ENCODE measurements around the gene PPIB. TPM values are rescaled to one million over a fixed set of nuclear protein-coding genes. Genes with fewer than 3 reads are reported as not detected.

PPIB gene
- polyA plus RNA-seq, 1 donor (not counting 4 experiments of a cell fraction or from before 2014, with no cell fraction given) = 544 TPM

GRCh38 chr15:64163659-64164362 lies 989 bp upstream of the PPIB start:
- peaks cover 9% of the 10 kb centered on the region for H4K20me1 ChIP-seq (ENCODE audit: control insufficient read depth, extremely low read depth, insufficient read depth, low read length)
- H3K27me3 ChIP-seq (ENCODE audit: control insufficient read depth, extremely low read depth, insufficient read depth, low read length) = no peaks in the 10 kb centered on the region
- H3K9me3 ChIP-seq (ENCODE audit: control insufficient read depth, low read depth, low read length) = no peaks in the 10 kb centered on the region
- H3K4me2 ChIP-seq (ENCODE audit: control insufficient read depth, extremely low read depth, insufficient read depth, low read depth, low read length) = peak overlapping the region; percentile 78
- H3K9me1 ChIP-seq (ENCODE audit: control insufficient read depth, extremely low read depth, insufficient read depth, low read length) = peaks cover 2% of the 10 kb centered on the region
- H3K4me1 ChIP-seq (ENCODE audit: control insufficient read depth, extremely low read depth, insufficient read depth, low read length) = peaks cover 25% of the 10 kb centered on the region
- DNase-seq (ENCODE audit: low read depth, low spot score) (no peak), FAIRE-seq (no peak)
- H3K27ac ChIP-seq (ENCODE audit: control insufficient read depth, insufficient read depth, low read length) = peak overlapping the region; percentile 36
- TF ChIP-seq, protein P1, sequence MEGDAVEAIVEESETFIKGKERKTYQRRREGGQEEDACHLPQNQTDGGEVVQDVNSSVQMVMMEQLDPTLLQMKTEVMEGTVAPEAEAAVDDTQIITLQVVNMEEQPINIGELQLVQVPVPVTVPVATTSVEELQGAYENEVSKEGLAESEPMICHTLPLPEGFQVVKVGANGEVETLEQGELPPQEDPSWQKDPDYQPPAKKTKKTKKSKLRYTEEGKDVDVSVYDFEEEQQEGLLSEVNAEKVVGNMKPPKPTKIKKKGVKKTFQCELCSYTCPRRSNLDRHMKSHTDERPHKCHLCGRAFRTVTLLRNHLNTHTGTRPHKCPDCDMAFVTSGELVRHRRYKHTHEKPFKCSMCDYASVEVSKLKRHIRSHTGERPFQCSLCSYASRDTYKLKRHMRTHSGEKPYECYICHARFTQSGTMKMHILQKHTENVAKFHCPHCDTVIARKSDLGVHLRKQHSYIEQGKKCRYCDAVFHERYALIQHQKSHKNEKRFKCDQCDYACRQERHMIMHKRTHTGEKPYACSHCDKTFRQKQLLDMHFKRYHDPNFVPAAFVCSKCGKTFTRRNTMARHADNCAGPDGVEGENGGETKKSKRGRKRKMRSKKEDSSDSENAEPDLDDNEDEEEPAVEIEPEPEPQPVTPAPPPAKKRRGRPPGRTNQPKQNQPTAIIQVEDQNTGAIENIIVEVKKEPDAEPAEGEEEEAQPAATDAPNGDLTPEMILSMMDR (optimal IDR thresholded peaks at IDR 0.05 in 1 of 3, IDR thresholded peaks at IDR 0.05 in 1 of 3, conservative IDR thresholded peaks at IDR 0.05 in 1 of 3; ENCODE audit: extremely low read depth in 1 of 3, insufficient read depth in 2 of 3, low read length in 3 of 3) = no peak
- peaks cover 17 to 24% of the 10 kb centered on the region in 2 experiments for H3K36me3 ChIP-seq (ENCODE audit: control insufficient read depth in 2 of 2, extremely low read depth in 1 of 2, insufficient read depth in 2 of 2, low read length in 2 of 2)
- dilution Hi-C loops (cut with MboI; ENCODE audit: extremely low pct_ligation_motif_present, low sequenced_read_pairs) = no loop called here
- peaks cover 31% of the 10 kb centered on the region for H3K79me2 ChIP-seq (ENCODE audit: control insufficient read depth, insufficient read depth, low read length)
- H3K4me3 ChIP-seq (ENCODE audit: control insufficient read depth in 2 of 3, extremely low read depth in 1 of 3, insufficient read depth in 2 of 3, low read depth in 1 of 3, low read length in 3 of 3) = peak overlapping the region; percentile 1 to 43 (median 42)
- H3K9ac ChIP-seq (ENCODE audit: control insufficient read depth, extremely low read depth, insufficient read depth, low read length) = peak overlapping the region; percentile 38
- peak overlapping the region; percentile 68 for H2AFZ ChIP-seq (ENCODE audit: control insufficient read depth, low read length)

GRCh38 chr15:64162478-64162868 lies 349 bp downstream of the PPIB start:
- H3K79me2 ChIP-seq (ENCODE audit: control insufficient read depth, insufficient read depth, low read length) = peaks cover 42% of the 10 kb centered on the region
- dilution Hi-C loops (cut with MboI; ENCODE audit: extremely low pct_ligation_motif_present, low sequenced_read_pairs) = no loop called here
- peak overlapping the region; percentile 100 for H3K4me2 ChIP-seq (ENCODE audit: control insufficient read depth, extremely low read depth, insufficient read depth, low read depth, low read length)
- H2AFZ ChIP-seq (ENCODE audit: control insufficient read depth, low read length) = peak overlapping the region; percentile 61
- peak overlapping the region; percentile 92 for H3K27ac ChIP-seq (ENCODE audit: control insufficient read depth, insufficient read depth, low read length)
- H3K9me1 ChIP-seq (ENCODE audit: control insufficient read depth, extremely low read depth, insufficient read depth, low read length) = peaks cover 2% of the 10 kb centered on the region
- peaks cover 21 to 37% of the 10 kb centered on the region in 2 experiments for H3K36me3 ChIP-seq (ENCODE audit: control insufficient read depth in 2 of 2, extremely low read depth in 1 of 2, insufficient read depth in 2 of 2, low read length in 2 of 2)
- H3K9me3 ChIP-seq (ENCODE audit: control insufficient read depth, low read depth, low read length) = no peaks in the 10 kb centered on the region
- FAIRE-seq (no peak), DNase-seq (ENCODE audit: low read depth, low spot score) (no peak)
- TF ChIP-seq, protein P1 (optimal IDR thresholded peaks at IDR 0.05 in 1 of 3, IDR thresholded peaks at IDR 0.05 in 1 of 3, conservative IDR thresholded peaks at IDR 0.05 in 1 of 3; ENCODE audit: extremely low read depth in 1 of 3, insufficient read depth in 2 of 3, low read length in 3 of 3) = no peak
- no peak for TF ChIP-seq EZH2 (IDR thresholded peaks at IDR 0.05; ENCODE audit: low read length)
- H3K4me1 ChIP-seq (ENCODE audit: control insufficient read depth, extremely low read depth, insufficient read depth, low read length) = peaks cover 25% of the 10 kb centered on the region
- H3K9ac ChIP-seq (ENCODE audit: control insufficient read depth, extremely low read depth, insufficient read depth, low read length) = peak overlapping the region; percentile 95
- peaks cover 10% of the 10 kb centered on the region for H4K20me1 ChIP-seq (ENCODE audit: control insufficient read depth, extremely low read depth, insufficient read depth, low read length)
- no peaks in the 10 kb centered on the region for H3K27me3 ChIP-seq (ENCODE audit: control insufficient read depth, extremely low read depth, insufficient read depth, low read length)
- peak overlapping the region; percentile 76 to 99 (median 99) for H3K4me3 ChIP-seq (ENCODE audit: control insufficient read depth in 2 of 3, extremely low read depth in 1 of 3, insufficient read depth in 2 of 3, low read depth in 1 of 3, low read length in 3 of 3)
